Esophagus (tissue), 2 donors: ENCODE data around the gene MIPEP. TPM values are rescaled to one million over a fixed set of nuclear protein-coding genes. Genes with fewer than 3 reads are reported as not detected.

Experiments
- H3K27ac ChIP-seq, 2 donors: one replicate each; pipeline ENCODE4 v1.5.1; 2013; ENCODE audit warnings: low read depth in 2 of 2, mild to moderate bottlenecking in 2 of 2, inconsistent platforms in 1 of 2, low read length in 1 of 2, moderate library complexity in 1 of 2
- H3K27me3 ChIP-seq, 2 donors: one replicate each; pipeline ENCODE4 v1.6.1; 2013; ENCODE audit warnings: low read length in 2 of 2, control low read depth in 1 of 2, mild to moderate bottlenecking in 1 of 2; ENCODE audit not compliant: insufficient read depth in 2 of 2, control insufficient read depth in 1 of 2
- H3K36me3 ChIP-seq, 2 donors: one replicate each; pipeline ENCODE4 v1.6.1; 2013; ENCODE audit warnings: low read length in 1 of 2; ENCODE audit not compliant: control insufficient read depth in 2 of 2, insufficient read depth in 2 of 2
- H3K4me1 ChIP-seq, 2 donors: one replicate each; pipeline ENCODE4 v1.6.1; 2013; ENCODE audit warnings: low read length in 1 of 2; ENCODE audit not compliant: control insufficient read depth in 2 of 2, insufficient read depth in 2 of 2
- H3K4me3 ChIP-seq, 2 donors: one replicate each; pipeline ENCODE4 v1.5.1; 2013; ENCODE audit warnings: low read length in 2 of 2, mild to moderate bottlenecking in 2 of 2, low read depth in 1 of 2, moderate library complexity in 1 of 2
- H3K9me3 ChIP-seq, 2 donors: one replicate each; pipeline ENCODE4 v1.6.1; 2013; ENCODE audit warnings: mild to moderate bottlenecking in 2 of 2, low read depth in 1 of 2, low read length in 1 of 2, moderate library complexity in 1 of 2; ENCODE audit not compliant: control insufficient read depth in 2 of 2, insufficient read depth in 1 of 2
- WGBS, 2 donors: extraction: QIAGEN DNeasy Blood & Tissue Kit; methylation state at CpG; one replicate each; pipeline ENCODE4 v1.1.7; 2013; 5-methylcytosine and 5-hydroxymethylcytosine counted together
- polyA plus RNA-seq, 2 donors: library from polyadenylated mRNA; stranded (reverse); fragments of 200-250 nt; gene quantifications; one replicate each; pipeline ENCODE4 v1.2.3, GENCODE V29; 2013
- donor health status: healthy with polysubstance abuse.
- donor health status: Bipolar disorder and iron deficiency.

MIPEP gene
- polyA plus RNA-seq, 2 donors = 16.3 to 16.7 TPM

GRCh38 chr13:23722726-23723453 lies 166.3 kb downstream of the MIPEP start:
- no peaks in the 10 kb centered on the region for H3K9me3 ChIP-seq
- H3K27ac ChIP-seq = no peak overlapping the region
- no peak overlapping the region for H3K4me3 ChIP-seq
- no peaks in the 10 kb centered on the region for H3K36me3 ChIP-seq
- H3K4me1 ChIP-seq = peaks cover 0 to 3% of the 10 kb centered on the region in 2 donors
- H3K27me3 ChIP-seq = no peaks in the 10 kb centered on the region
- 84 to 90% methylated on average over 6 of the region's 6 CpGs for WGBS, 2 donors

GRCh38 chr13:23718996-23719395 lies 170.2 kb downstream of the MIPEP start:
- H3K4me3 ChIP-seq = no peak overlapping the region
- no peaks in the 10 kb centered on the region for H3K27me3 ChIP-seq
- no peak overlapping the region for H3K27ac ChIP-seq
- peaks cover 0 to 9% of the 10 kb centered on the region in 2 donors for H3K4me1 ChIP-seq
- H3K36me3 ChIP-seq = no peaks in the 10 kb centered on the region
- no peaks in the 10 kb centered on the region for H3K9me3 ChIP-seq
- WGBS, 2 donors = 12 to 26% methylated on average over 2 of the region's 2 CpGs

- 87 to 95% methylated on average over 2 of the region's 2 CpGs for WGBS, 2 donors
- no peaks in the 10 kb centered on the region for H3K27me3 ChIP-seq
- no peaks in the 10 kb centered on the region for H3K36me3 ChIP-seq
- H3K4me3 ChIP-seq = no peak overlapping the region
- H3K4me1 ChIP-seq = peaks cover 0 to 9% of the 10 kb centered on the region in 2 donors
- no peak overlapping the region for H3K27ac ChIP-seq
- H3K9me3 ChIP-seq = no peaks in the 10 kb centered on the region
These were observed 172.8 kb downstream of the MIPEP start for GRCh38 chr13:23716401-23716800.

GRCh38 chr13:23715762-23716235 lies 173.4 kb downstream of the MIPEP start:
- Histone ChIP-seq H3K36me3 (no peaks in the 10 kb centered on the region), H3K4me1 (peaks cover 0 to 9% of the 10 kb centered on the region in 2 donors), H3K27me3 (no peaks in the 10 kb centered on the region), H3K27ac (no peak overlapping the region), H3K4me3 (no peak overlapping the region), H3K9me3 (no peaks in the 10 kb centered on the region)
- WGBS, 2 donors = 86 to 88% methylated on average over 11 of the region's 11 CpGs

GRCh38 chr13:23715092-23715761 lies 174.0 kb downstream of the MIPEP start:
- 86 to 87% methylated on average over 19 of the region's 19 CpGs for WGBS, 2 donors
- H3K9me3 ChIP-seq = no peaks in the 10 kb centered on the region
- peaks cover 0 to 9% of the 10 kb centered on the region in 2 donors for H3K4me1 ChIP-seq
- H3K27ac ChIP-seq = no peak overlapping the region
- H3K4me3 ChIP-seq = no peak overlapping the region
- H3K36me3 ChIP-seq = no peaks in the 10 kb centered on the region
- no peaks in the 10 kb centered on the region for H3K27me3 ChIP-seq

GRCh38 chr13:23714672-23715071 lies 174.5 kb downstream of the MIPEP start:
- 77 to 84% methylated on average over 5 of the region's 5 CpGs for WGBS, 2 donors
- Histone ChIP-seq H3K4me1 (peaks cover 0 to 9% of the 10 kb centered on the region in 2 donors), H3K9me3 (no peaks in the 10 kb centered on the region), H3K27me3 (no peaks in the 10 kb centered on the region), H3K36me3 (no peaks in the 10 kb centered on the region), H3K4me3 (no peak overlapping the region), H3K27ac (no peak overlapping the region)

GRCh38 chr13:23711355-23711754 lies 177.8 kb downstream of the MIPEP start:
- Histone ChIP-seq H3K36me3 (no peaks in the 10 kb centered on the region), H3K27ac (no peak overlapping the region), H3K4me1 (peaks cover 0 to 7% of the 10 kb centered on the region in 2 donors), H3K27me3 (no peaks in the 10 kb centered on the region), H3K4me3 (no peak overlapping the region), H3K9me3 (no peaks in the 10 kb centered on the region)
- WGBS, 2 donors = 72 to 78% methylated on average over 3 of the region's 3 CpGs

GRCh38 chr13:23710366-23710765 lies 178.8 kb downstream of the MIPEP start:
- Histone ChIP-seq H3K27ac (no peak overlapping the region), H3K27me3 (no peaks in the 10 kb centered on the region), H3K4me3 (no peak overlapping the region), H3K36me3 (no peaks in the 10 kb centered on the region), H3K9me3 (no peaks in the 10 kb centered on the region), H3K4me1 (no peaks in the 10 kb centered on the region)
- 54 to 80% methylated on average over 1 of the region's 1 CpG for WGBS, 2 donors

- H3K36me3 ChIP-seq = no peaks in the 10 kb centered on the region
- no peak overlapping the region for H3K27ac ChIP-seq
- 42 to 58% methylated on average over 1 of the region's 1 CpG for WGBS, 2 donors
- H3K4me3 ChIP-seq = no peak overlapping the region
- no peaks in the 10 kb centered on the region for H3K9me3 ChIP-seq
- no peaks in the 10 kb centered on the region for H3K27me3 ChIP-seq
- no peaks in the 10 kb centered on the region for H3K4me1 ChIP-seq
These were observed 179.7 kb downstream of the MIPEP start for GRCh38 chr13:23709536-23709935.
